SJCRH30 (cell line): ENCODE measurements around the gene ATP2B3. TPM values are rescaled to one million over a fixed set of nuclear protein-coding genes. Genes with fewer than 3 reads are reported as not detected.

Source experiments
- DNase-seq, 2 experiments: peaks; one replicate each; pipeline ENCODE4 v3.0.0-alpha.2; 2015 to 2020
- H3K27ac ChIP-seq: fragments of 250-450 bp; sonication (Bioruptor Pico); 2 replicates; pipeline ENCODE4 v1.5.1; 2020; ENCODE audit warnings: mild to moderate bottlenecking, moderate library complexity
- H3K27me3 ChIP-seq: fragments of 250-450 bp; sonication (Bioruptor Pico); 2 replicates; pipeline ENCODE4 v1.5.1; 2020; ENCODE audit warnings: mild to moderate bottlenecking, moderate library complexity
- H3K36me3 ChIP-seq: fragments of 250-450 bp; sonication (Bioruptor Pico); 2 replicates; pipeline ENCODE4 v1.5.1; 2020; ENCODE audit warnings: mild to moderate bottlenecking, moderate library complexity
- H3K4me1 ChIP-seq: fragments of 250-450 bp; sonication (Bioruptor Pico); 2 replicates; pipeline ENCODE4 v1.5.1; 2020; ENCODE audit warnings: mild to moderate bottlenecking, moderate library complexity
- H3K4me3 ChIP-seq: fragments of 250-450 bp; sonication (Bioruptor Pico); 2 replicates; pipeline ENCODE4 v1.5.1; 2020; ENCODE audit warnings: mild to moderate bottlenecking, moderate library complexity
- H3K9me3 ChIP-seq: fragments of 250-450 bp; sonication (Bioruptor Pico); replicated peaks from 2 replicates; pipeline ENCODE4 v1.5.1; 2020; ENCODE audit warnings: mild to moderate bottlenecking, moderate library complexity
- total RNA-seq: library from RNA; depleted of rRNA; stranded (reverse); fragments of >200 nt; shearing (Covaris generic); gene quantifications from 2 replicates; pipeline ENCODE4 v1.2.3, GENCODE V29; 2014

Gene ATP2B3
- total RNA-seq, 1 experiment from 2014 or later = 0.06 TPM

DNA sequence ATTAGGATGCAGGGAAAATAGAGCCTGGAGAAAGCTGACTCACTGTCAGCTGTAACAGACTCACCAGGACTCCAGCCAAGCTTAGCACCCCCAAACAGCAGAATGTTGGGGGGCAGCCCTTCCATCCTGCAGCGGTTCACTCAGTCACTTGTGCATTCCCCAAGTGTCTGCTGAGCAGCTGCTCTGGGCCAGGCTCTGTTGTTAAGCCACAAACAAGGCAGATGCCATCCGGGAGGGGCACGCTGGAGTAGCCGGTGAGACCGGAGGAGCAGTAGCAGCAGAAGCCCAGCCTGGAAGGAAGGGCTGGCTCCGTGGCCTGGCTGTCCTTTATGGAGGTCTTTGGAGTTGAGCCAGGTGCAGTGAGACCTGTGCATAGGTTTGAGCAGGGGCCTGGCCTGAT is 59.5 kb downstream of the ATP2B3 start:
- DNase-seq = peak in 1 of 2 experiments; percentile 9
- no peaks in the 10 kb centered on the region for H3K4me1 ChIP-seq
- no peak overlapping the region for H3K27ac ChIP-seq
- H3K4me3 ChIP-seq = no peak overlapping the region
- H3K27me3 ChIP-seq = no peaks in the 10 kb centered on the region
- H3K36me3 ChIP-seq = no peaks in the 10 kb centered on the region
- H3K9me3 ChIP-seq = no peaks in the 10 kb centered on the region

DNA sequence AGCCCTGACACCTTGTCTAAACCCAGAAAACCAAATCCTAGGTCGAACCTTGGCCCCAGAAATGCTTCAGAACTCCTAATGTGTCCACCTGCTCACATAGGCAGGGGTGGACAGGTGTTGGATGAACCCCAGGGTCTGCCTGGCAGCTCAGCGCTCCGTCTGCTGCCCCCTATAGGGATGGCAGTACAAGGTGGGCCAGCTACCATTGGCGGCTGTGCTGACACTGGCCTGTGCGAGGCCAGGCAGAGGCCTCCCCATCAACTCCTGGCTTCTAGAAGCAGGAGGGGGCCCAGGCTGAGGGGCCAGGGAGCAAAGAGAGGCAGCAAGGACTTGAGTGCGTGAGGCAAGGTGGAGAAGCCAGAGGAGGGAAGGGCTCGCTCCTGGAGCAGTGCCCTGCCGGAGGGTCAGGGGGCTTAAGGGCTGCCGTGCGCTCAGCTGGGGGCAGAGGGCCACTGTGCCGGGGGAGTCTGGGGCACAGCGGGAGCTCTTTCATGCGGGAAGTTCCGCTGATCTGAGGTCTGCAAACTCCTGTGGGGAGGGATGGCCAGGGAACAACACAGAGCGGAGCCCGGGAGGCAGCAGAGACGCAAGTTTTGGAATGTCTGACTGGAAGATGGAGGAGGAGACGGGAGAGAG is 60.9 kb downstream of the ATP2B3 start:
- Histone ChIP-seq H3K9me3 (no peaks in the 10 kb centered on the region), H3K4me1 (no peaks in the 10 kb centered on the region), H3K27me3 (no peaks in the 10 kb centered on the region), H3K36me3 (no peaks in the 10 kb centered on the region), H3K27ac (no peak overlapping the region), H3K4me3 (no peak overlapping the region)
- DNase-seq = no peak

DNA sequence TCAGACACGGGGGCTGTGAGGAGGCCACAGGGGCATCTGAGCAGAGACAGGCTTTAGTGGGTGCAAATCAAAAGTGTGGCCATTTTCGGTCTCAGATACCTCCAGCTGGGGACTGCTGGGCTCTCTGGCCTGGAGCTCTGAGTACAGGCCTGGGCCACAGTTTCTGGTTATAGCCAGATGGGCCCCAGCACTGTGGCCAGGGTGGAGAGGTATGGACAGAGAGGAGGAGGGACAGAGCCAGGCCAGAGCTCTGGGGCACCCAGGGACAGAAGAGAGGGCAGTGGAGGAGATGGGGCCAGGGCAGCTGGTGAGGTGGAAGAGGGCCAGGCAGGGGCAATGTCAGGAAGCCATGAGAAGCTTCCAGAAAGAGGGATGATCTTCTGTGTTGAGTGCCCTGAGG is 61.4 kb downstream of the ATP2B3 start:
- no peak overlapping the region for H3K4me3 ChIP-seq
- H3K9me3 ChIP-seq = no peaks in the 10 kb centered on the region
- H3K36me3 ChIP-seq = no peaks in the 10 kb centered on the region
- H3K27ac ChIP-seq = no peak overlapping the region
- no peaks in the 10 kb centered on the region for H3K27me3 ChIP-seq
- DNase-seq = no peak
- H3K4me1 ChIP-seq = no peaks in the 10 kb centered on the region

DNA sequence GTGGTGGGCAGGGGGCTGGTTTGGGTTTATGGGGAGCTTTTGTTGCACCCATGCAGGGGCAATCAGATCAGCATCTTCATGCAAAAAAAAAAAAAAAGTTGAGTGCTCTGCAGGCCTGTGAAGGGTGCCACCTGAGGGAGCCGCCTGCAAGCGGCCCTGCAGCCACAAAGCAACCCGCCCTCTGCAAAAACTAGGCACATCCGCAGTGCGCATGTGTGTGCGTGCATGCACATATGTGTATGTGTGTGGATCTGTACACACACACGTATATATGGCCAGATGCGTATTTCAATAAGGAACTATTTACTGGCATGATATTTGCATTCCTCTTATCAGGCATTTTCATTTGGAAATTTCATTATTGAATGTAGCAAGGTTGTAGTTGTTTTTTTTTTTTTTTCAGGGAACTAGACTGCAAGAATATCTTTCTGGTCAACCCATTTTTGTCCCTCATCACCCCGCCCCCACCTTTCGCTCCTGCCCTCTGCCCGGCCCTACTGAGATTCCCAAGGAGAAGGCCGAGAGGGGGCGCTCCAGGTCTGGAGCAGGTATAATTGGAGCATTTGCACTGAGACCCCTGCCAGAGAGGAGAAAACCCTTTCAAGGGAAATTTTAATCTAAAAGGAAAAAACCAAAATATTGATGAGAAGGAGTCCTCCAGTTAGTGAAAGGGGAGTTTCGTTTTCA is 63.4 kb downstream of the ATP2B3 start:
- H3K36me3 ChIP-seq = no peaks in the 10 kb centered on the region
- no peaks in the 10 kb centered on the region for H3K4me1 ChIP-seq

DNA sequence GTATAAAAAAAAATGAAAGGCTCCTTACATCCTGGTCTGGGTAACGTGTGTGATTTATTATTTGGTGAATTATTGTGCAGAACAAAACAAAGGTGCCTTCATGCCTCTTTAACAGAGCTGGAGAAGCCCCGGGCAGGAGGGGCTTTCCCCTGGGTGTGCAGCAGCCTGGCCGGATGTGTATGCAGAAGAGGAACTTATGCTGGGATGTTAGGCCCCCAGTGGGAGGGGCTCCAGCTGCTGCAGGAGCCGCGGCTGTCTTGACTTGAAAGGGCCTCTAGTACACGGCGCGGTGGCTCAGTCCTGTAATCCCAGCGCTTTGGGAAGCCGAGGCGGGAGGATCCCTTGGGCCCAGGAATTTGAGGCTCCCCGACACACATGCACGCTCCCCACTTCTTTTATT is 65.5 kb downstream of the ATP2B3 start:
- H3K4me1 ChIP-seq = no peaks in the 10 kb centered on the region
- no peaks in the 10 kb centered on the region for H3K9me3 ChIP-seq
- H3K36me3 ChIP-seq = no peaks in the 10 kb centered on the region
- H3K27ac ChIP-seq = no peak overlapping the region
- peak; percentile 71 to 75 for DNase-seq
- H3K4me3 ChIP-seq = no peak overlapping the region
- no peaks in the 10 kb centered on the region for H3K27me3 ChIP-seq

More for the DNA sequence above, 63.4 kb downstream of the ATP2B3 start:
- H3K27ac ChIP-seq = no peak overlapping the region
- H3K27me3 ChIP-seq = no peaks in the 10 kb centered on the region
- H3K4me3 ChIP-seq = no peak overlapping the region
- no peak for DNase-seq
- H3K9me3 ChIP-seq = no peaks in the 10 kb centered on the region

DNA sequence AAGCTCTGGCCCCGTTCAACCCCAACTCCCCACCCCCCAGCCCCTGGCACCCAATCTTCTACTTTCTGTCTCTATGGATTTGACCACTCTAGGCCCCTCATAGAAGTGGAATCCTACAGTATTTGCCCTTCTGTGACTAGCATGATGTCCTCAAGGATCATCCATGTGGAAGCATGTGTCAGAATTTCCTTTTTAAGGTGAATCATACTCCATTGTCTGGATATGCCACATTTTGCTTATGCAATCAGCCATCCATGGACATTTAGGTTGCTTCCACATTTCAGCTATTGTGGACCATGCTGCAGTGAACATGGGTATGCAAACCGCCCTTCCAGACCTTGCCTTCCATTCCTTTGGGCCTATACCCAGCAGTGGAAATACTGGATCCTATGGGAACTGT is 66.0 kb downstream of the ATP2B3 start:
- DNase-seq = no peak
- no peaks in the 10 kb centered on the region for H3K27me3 ChIP-seq
- H3K4me3 ChIP-seq = no peak overlapping the region
- no peaks in the 10 kb centered on the region for H3K9me3 ChIP-seq
- no peak overlapping the region for H3K27ac ChIP-seq
- H3K4me1 ChIP-seq = no peaks in the 10 kb centered on the region
- H3K36me3 ChIP-seq = no peaks in the 10 kb centered on the region

DNA sequence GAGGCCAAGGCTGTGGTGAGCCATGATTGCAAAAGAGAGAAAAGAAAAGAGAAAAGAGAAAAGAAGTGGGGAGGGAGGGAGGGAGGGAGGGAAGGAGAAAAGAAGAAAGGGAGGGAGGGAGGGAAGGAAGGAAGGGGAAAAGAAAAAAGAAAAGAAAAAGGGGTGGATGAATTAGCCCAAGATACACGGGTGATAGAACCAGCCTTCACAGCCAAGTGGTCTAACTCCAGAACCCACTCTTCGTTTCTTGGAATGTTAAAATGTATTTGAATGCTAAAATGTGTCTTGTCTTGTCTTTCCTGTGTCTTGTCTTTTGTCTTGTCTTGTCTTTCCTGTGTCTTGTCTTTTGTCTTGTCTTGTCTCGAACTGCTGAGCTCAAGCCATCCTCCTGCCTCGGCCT is 68.4 kb downstream of the ATP2B3 start:
- DNase-seq = no peak
- H3K36me3 ChIP-seq = no peaks in the 10 kb centered on the region
- H3K9me3 ChIP-seq = no peaks in the 10 kb centered on the region
- no peaks in the 10 kb centered on the region for H3K4me1 ChIP-seq
- no peak overlapping the region for H3K27ac ChIP-seq
- no peaks in the 10 kb centered on the region for H3K27me3 ChIP-seq
- no peak overlapping the region for H3K4me3 ChIP-seq

DNA sequence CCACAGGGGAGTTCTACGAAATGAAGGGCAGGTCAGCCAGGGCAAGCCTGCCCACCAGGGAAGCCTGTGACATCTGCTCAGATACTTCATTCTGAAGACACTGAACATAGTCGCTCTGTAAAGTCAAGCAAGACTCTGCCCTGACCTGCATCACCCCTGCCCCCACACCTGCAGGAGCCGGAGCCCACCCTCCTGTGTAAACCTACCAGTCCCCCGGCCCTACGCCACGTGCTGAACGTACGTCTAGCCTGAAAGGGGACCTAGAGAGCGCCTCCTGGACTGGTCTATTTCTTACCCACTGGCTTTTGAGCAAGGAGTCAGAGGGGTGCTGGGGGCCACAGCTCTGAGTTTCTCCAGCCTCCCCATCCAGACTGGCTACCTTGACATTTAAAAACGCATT is 69.9 kb downstream of the ATP2B3 start:
- H3K27me3 ChIP-seq = no peaks in the 10 kb centered on the region
- no peaks in the 10 kb centered on the region for H3K4me1 ChIP-seq
- H3K9me3 ChIP-seq = no peaks in the 10 kb centered on the region
- no peak overlapping the region for H3K27ac ChIP-seq
- no peaks in the 10 kb centered on the region for H3K36me3 ChIP-seq
- no peak for DNase-seq
- H3K4me3 ChIP-seq = no peak overlapping the region

DNA sequence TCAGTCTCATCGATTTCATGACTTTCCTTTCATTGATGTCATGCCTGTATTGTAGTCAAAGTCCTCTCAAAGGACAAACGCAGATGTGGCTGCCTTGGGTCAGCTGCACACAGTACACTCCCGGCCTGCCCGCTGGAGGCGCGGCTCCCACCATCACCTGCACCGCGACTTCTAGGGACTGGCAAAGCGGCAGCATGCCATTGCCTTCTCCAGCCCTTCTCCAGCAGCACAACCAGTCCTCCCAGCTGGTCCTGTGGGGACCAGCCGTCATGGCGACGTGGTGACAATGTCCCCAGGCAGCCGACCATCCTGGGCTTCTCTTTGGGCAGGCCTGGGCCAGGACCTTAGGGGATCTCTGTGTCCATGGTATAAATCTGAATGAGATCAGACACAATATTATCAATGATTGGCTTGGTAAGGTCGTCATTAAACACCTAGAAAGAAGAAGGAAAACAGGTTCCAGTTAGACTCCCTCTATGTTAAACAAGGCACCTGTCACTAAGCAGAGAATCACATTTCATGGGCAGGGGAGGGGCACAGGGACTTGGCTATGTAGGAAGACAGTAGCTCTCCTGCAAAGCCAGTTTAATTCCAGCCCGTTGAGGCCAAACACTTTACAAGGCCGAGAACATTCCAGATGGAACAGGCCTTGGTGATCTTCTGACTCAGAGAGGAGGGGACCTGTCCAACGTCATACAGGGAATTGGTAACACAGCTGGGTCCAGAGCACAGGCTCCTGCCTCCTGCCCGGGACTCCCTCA is 70.8 kb downstream of the ATP2B3 start:
- Histone ChIP-seq H3K9me3 (no peaks in the 10 kb centered on the region), H3K4me3 (no peak overlapping the region), H3K27ac (no peak overlapping the region), H3K36me3 (no peaks in the 10 kb centered on the region), H3K27me3 (no peaks in the 10 kb centered on the region), H3K4me1 (no peaks in the 10 kb centered on the region)
- no peak for DNase-seq

DNA sequence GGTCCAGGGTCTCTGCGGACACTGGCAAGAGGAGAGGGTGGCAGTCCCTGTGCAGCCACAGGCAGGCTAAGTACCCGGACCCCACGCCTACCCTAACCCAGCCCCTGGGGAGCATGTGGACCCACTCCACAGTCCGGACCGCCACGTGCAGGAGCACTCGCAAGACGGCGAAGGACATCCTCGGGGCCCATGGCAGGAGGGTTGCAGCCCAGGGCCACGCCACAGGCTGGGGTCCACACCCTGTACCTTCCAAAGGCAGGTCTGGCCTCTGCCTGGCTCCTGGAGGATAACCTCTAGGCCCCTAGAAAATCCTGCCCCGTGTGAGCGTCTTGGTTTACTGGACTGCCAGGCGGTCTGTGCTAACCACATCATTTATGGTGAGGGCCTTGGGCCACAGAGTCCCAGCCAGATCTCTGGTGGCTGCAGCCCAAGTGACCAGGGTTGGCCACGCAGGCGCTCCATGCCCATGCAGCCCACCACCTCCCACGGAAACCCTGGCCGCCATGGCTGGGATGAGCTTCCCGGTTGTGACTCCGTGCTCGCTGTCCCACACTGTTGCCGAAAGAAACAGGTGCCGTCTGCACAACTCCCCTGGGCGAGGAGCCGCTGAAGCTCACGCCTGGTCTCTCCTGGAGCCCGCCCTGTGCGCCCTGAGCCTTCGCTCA is 71.5 kb downstream of the ATP2B3 start:
- Histone ChIP-seq H3K4me3 (no peak overlapping the region), H3K4me1 (no peaks in the 10 kb centered on the region), H3K27me3 (no peaks in the 10 kb centered on the region), H3K9me3 (no peaks in the 10 kb centered on the region), H3K27ac (no peak overlapping the region), H3K36me3 (no peaks in the 10 kb centered on the region)
- no peak for DNase-seq

DNA sequence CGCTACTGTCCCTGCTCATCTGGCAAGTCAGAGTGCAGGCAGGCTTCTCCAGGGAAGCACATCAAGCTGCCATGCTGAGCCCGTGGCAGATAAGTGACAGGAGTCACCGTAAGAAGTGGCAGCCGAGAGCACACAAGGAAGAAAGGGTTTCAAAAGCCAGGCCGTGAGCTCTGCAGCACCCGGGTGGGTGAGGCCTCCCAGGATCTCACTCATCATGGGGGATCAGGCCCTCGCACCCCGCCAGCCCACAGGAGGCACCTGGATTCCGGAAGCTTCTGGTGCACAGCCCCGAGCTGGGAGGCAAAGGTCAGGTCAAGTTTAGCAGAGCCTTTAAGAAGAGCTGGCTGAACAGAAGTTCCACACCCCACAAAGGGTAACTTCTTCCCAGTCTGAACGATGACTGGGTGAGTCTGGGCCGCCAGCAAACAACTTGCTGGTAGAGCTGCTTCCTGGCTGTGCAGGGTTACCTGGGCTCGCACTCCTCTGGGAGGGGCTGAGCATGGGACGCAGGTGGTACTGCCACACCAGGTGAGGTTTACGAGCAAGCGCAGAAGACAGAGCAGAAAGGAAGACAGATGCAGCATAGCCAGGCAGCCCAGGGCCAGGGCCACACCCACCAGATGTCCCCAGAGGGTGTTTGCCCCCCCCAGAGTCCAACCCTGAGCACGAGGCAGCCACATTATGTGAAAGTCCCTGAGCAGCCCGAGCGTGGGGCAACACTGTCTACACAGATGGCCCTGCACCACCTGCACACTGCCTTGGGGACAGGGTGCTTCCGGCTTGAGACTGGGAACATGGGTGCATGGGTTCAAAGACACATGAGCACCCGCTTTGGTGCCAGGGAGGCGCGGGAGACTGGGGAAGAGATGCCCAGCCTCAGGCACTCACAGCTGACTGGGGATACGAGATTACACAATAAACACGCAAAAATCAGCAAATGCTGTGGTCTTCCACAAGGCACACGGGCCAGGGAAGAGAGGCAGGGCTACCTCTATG is 73.8 kb downstream of the ATP2B3 start:
- Histone ChIP-seq H3K27ac (no peak overlapping the region), H3K27me3 (no peaks in the 10 kb centered on the region), H3K4me3 (no peak overlapping the region), H3K36me3 (0 out of 2 replicates have a peak, but pooled peaks cover 2% of the 10 kb centered on the region), H3K9me3 (no peaks in the 10 kb centered on the region), H3K4me1 (no peaks in the 10 kb centered on the region)
- no peak for DNase-seq

DNA sequence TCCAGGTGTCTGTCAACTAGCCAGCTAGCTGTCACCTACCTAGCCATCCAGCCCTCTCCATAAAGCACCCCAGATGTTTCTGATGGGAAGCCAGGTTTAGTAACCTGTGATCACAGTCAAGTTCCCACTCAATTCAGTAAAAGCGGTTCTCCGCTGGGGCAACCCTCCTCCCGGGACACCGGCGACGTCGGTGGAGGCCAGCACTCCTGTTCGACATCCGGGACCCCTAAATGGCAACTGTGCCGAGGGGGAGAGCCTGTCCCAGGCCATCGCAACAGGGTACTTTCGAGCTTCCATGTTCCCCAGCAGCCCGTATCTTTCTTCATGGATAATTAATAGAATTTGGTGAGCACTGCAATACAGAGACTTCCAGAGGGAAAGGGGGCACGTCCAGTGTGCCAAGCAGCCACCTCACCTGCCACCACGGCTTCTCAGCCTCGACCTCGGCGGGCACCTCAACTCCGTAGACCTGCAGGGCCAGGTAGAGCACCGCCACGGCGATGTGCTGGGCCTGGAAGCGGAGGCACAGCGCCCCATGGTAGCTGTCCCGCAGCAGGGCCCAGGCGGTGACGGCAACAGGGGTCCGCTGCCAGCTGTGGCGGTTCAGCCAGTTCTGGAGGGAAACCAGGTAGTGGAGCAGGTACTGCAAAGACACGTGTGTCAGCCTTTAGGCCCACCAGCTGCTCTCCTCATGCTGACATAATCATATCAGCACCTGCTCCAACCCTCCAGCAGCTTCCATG is 74.8 kb downstream of the ATP2B3 start:
- H3K9me3 ChIP-seq = no peaks in the 10 kb centered on the region
- no peaks in the 10 kb centered on the region for H3K4me1 ChIP-seq
- H3K36me3 ChIP-seq = 0 out of 2 replicates have a peak, but pooled peaks cover 2% of the 10 kb centered on the region
- no peak for DNase-seq
- H3K27me3 ChIP-seq = no peaks in the 10 kb centered on the region
- no peak overlapping the region for H3K27ac ChIP-seq
- H3K4me3 ChIP-seq = no peak overlapping the region

DNA sequence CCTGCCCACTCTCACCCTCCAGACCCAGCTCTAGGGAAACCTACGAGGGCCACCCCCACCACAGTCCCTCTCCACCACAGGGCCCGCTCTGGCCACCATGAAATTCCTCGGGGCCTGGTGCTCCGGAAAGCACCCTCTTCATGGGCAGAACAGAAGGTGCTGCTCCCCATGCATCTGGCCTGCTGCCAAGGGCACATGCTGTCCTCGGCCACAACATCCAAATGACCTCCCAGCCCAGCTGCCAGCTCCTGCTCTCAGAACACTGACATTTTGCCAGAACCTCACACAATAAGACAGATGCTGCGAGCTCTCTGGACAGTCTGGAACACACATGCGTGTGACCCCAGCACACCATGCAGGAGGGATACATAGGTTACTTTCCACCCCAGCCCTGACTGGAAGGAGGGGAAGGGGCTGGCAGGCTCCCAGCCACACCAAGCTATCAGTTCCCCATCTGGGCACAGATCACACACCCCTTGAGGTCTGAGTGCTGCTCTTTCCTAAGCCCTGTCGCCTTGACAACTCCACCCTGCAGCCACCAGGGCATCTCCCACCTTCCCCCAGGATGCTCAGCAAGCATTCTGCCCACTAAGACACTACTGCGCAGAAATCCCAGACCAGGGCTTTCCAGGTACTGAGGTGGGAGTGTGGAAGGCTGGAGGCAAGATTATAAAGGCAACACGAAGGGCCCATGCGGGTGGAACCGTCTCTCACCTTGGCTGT is 75.7 kb downstream of the ATP2B3 start:
- Histone ChIP-seq H3K9me3 (no peaks in the 10 kb centered on the region), H3K4me1 (no peaks in the 10 kb centered on the region), H3K27me3 (no peaks in the 10 kb centered on the region), H3K36me3 (0 out of 2 replicates have a peak, but pooled peaks cover 2% of the 10 kb centered on the region), H3K4me3 (no peak overlapping the region), H3K27ac (no peak overlapping the region)
- DNase-seq = peak in 1 of 2 experiments; percentile 14
